NOMO-1 (cell line): ENCODE data around the gene EMC6.

Experiments
- DNase-seq, 2 experiments: peaks; one replicate each; lab custom pipeline; 2025; ENCODE audit not compliant: unreplicated experiment in 2 of 2; lab: John Stamatoyannopoulos, UW

The EMC6 gene

GRCh38 chr17:3655766-3656165, 12.8 kb upstream of the EMC6 start:
- no peak for DNase-seq

- DNase-seq = no peak
Measured at GRCh38 chr17:3656353-3656752, 12.3 kb upstream of the EMC6 start.

GRCh38 chr17:3656755-3657587, 11.6 kb upstream of the EMC6 start:
- no peak for DNase-seq

- no peak for DNase-seq
Measured at GRCh38 chr17:3657588-3657869, 11.1 kb upstream of the EMC6 start.

- DNase-seq = peak in 1 of 2 experiments; percentile 43
Measured at GRCh38 chr17:3657874-3658783, 10.5 kb upstream of the EMC6 start.

- no peak for DNase-seq
Measured at GRCh38 chr17:3658784-3659449, 9.7 kb upstream of the EMC6 start.

- DNase-seq = no peak
Measured at GRCh38 chr17:3659541-3660111, 9.0 kb upstream of the EMC6 start.

- DNase-seq = no peak
Measured at GRCh38 chr17:3660311-3660891, 8.2 kb upstream of the EMC6 start.

- no peak for DNase-seq
Measured at GRCh38 chr17:3663102-3664011, 5.3 kb upstream of the EMC6 start.

- no peak for DNase-seq
Measured at GRCh38 chr17:3665834-3666233, 2.8 kb upstream of the EMC6 start.

- DNase-seq = no peak
Measured at GRCh38 chr17:3666516-3666915, 2.1 kb upstream of the EMC6 start.

GRCh38 chr17:3667366-3668278, 990 bp upstream of the EMC6 start:
- no peak for DNase-seq

- no peak for DNase-seq
Measured at GRCh38 chr17:3669085-3669347, 404 bp downstream of the EMC6 start.

- DNase-seq = no peak
Measured at GRCh38 chr17:3669548-3669947, 936 bp downstream of the EMC6 start.

GRCh38 chr17:3672571-3672970, 4.0 kb downstream of the EMC6 start:
- no peak for DNase-seq

GRCh38 chr17:3675886-3676285, 7.3 kb downstream of the EMC6 start:
- DNase-seq = no peak

- no peak for DNase-seq
Measured at GRCh38 chr17:3678095-3678820, 9.6 kb downstream of the EMC6 start.

- peak in 1 of 2 experiments; percentile 12 for DNase-seq
Measured at GRCh38 chr17:3678821-3679530, 10.4 kb downstream of the EMC6 start.
